NCI-H524 (cell line): ENCODE data around the gene UTS2R.
"Not testable (repeated sequence)": the region's sequence is repeated elsewhere in the genome, so short reads cannot be mapped to it uniquely, and the experiment has no call there.

ENCODE experiments used
- DNase-seq, 2 experiments: peaks; one replicate each; lab custom pipeline; 2025; lab: John Stamatoyannopoulos, UW

Gene UTS2R

GRCh38 chr17:82408288-82408937 lies 36.8 kb downstream of the UTS2R start:
- DNase-seq: no peak

GRCh38 chr17:82408938-82409318 lies 37.4 kb downstream of the UTS2R start:
- no peak for DNase-seq

GRCh38 chr17:82410014-82410716 lies 38.6 kb downstream of the UTS2R start:
- no peak for DNase-seq

GRCh38 chr17:82411396-82412053 lies 40.0 kb downstream of the UTS2R start:
- DNase-seq: no peak

GRCh38 chr17:82412081-82412480 lies 40.5 kb downstream of the UTS2R start:
- not testable (repeated sequence) for DNase-seq

- no peak for DNase-seq
Measured at GRCh38 chr17:82412535-82413520, 41.3 kb downstream of the UTS2R start.

- peak in 1 of 2 experiments; percentile 21 for DNase-seq
Measured at GRCh38 chr17:82414548-82415281, 43.1 kb downstream of the UTS2R start.

- no peak for DNase-seq
Measured at GRCh38 chr17:82415336-82415735, 43.8 kb downstream of the UTS2R start.

GRCh38 chr17:82415786-82416185 lies 44.2 kb downstream of the UTS2R start:
- no peak for DNase-seq

GRCh38 chr17:82416264-82416663 lies 44.7 kb downstream of the UTS2R start:
- DNase-seq: no peak

- DNase-seq: no peak
Measured at GRCh38 chr17:82416771-82417170, 45.2 kb downstream of the UTS2R start.

GRCh38 chr17:82418001-82418986 lies 46.7 kb downstream of the UTS2R start, which contains the start of the genes HEXD and OGFOD3:
Gene HEXD, plus strand, starts transcription at chr17:82418347. Its CDS starts 1,453 bp downstream, at chr17:82419800.
Gene OGFOD3, minus strand, starts transcription at chr17:82418586. Its CDS starts 101 bp downstream, at chr17:82418485.
- DNase-seq: peak; percentile 21 to 29

GRCh38 chr17:82419540-82419939 lies 48.0 kb downstream of the UTS2R start:
- DNase-seq: no peak

GRCh38 chr17:82424001-82424862 lies 52.7 kb downstream of the UTS2R start:
- no peak for DNase-seq

GRCh38 chr17:82424863-82425159 lies 53.2 kb downstream of the UTS2R start:
- no peak for DNase-seq
